H1 (cell line): ENCODE measurements around the gene PTPRG. TPM values are rescaled to one million over a fixed set of nuclear protein-coding genes. Genes with fewer than 3 reads are reported as not detected.

Source experiments
- CTCF ChIA-PET: fragments of 300-600 bp; sonication (Branson Sonifier 250); formaldehyde crosslinking; loops from one replicate; lab custom pipeline; 2021; ENCODE audit not compliant: partially characterized antibody; lab: Charles Lee
- POLR2A ChIA-PET: fragments of 300-600 bp; sonication (Branson Sonifier 250); formaldehyde crosslinking; loops from one replicate; lab custom pipeline; 2021; ENCODE audit warnings: inconsistent platforms; ENCODE audit not compliant: partially characterized antibody; lab: Charles Lee
- DNase-seq, 2 experiments: peaks; one replicate each; pipeline versions ENCODE4 v3.0.0 to v3.0.0-alpha.2; 2010 to 2022; ENCODE audit warnings: low spot score in 2 of 2, low read depth in 1 of 2, mixed read lengths in 1 of 2
- FAIRE-seq: peaks from 2 replicates; lab custom pipeline; 2011; peaks lifted over from hg19 to GRCh38; lab: Jason Lieb, UNC
- H2AFZ ChIP-seq: 2 replicates; pipeline ENCODE4 v1.8.1; 2012; ENCODE audit warnings: low read length, inconsistent platforms
- H2AK5ac ChIP-seq: 2 replicates; pipeline ENCODE4 v1.6.1; 2013; ENCODE audit warnings: low read depth, low read length
- H2BK120ac ChIP-seq: replicated peaks from 2 replicates; pipeline ENCODE3; 2013; ENCODE audit warnings: low read depth, low read length, inconsistent platforms
- H2BK12ac ChIP-seq: 2 replicates; pipeline ENCODE4 v1.6.1; 2013; ENCODE audit warnings: low read depth, low read length
- H2BK15ac ChIP-seq: 2 replicates; pipeline ENCODE4 v1.6.1; 2013; ENCODE audit warnings: low read length
- H2BK20ac ChIP-seq: 2 replicates; pipeline ENCODE4 v1.6.1; 2013; ENCODE audit warnings: low read length
- H2BK5ac ChIP-seq: 2 replicates; pipeline ENCODE4 v1.6.1; 2013; ENCODE audit warnings: low read depth, low read length
- H3K14ac ChIP-seq: 2 replicates; pipeline ENCODE4 v1.6.1; 2013; ENCODE audit warnings: inconsistent platforms; ENCODE audit not compliant: insufficient read length
- H3K18ac ChIP-seq: 2 replicates; pipeline ENCODE4 v1.6.1; 2013; ENCODE audit warnings: low read length; ENCODE audit errors: extremely low read depth
- H3K23ac ChIP-seq: 2 replicates; pipeline ENCODE4 v1.6.1; 2013; ENCODE audit warnings: inconsistent platforms; ENCODE audit not compliant: insufficient read length
- H3K23me2 ChIP-seq: 2 replicates; pipeline ENCODE4 v1.6.1; 2013; ENCODE audit warnings: low read depth, low read length
- H3K27ac ChIP-seq: 2 replicates; pipeline ENCODE4 v1.6.1; 2011; ENCODE audit warnings: low read depth, low read length, inconsistent platforms
- H3K27me3 ChIP-seq, 4 experiments: replicated peaks in 1 of 4; 1 replicate in 1 of 4; 2 replicates in 3 of 4; pipeline versions ENCODE4 v1.6.1 to v1.8.1; 2011 to 2013; ENCODE audit warnings: low read length in 3 of 4, mild to moderate bottlenecking in 3 of 4, inconsistent platforms in 2 of 4, mixed read lengths in 2 of 4, moderate library complexity in 1 of 4; ENCODE audit not compliant: control insufficient read depth in 3 of 4, insufficient read depth in 3 of 4; ENCODE audit errors: extremely low read depth in 1 of 4
- H3K36me3 ChIP-seq, 4 experiments: 2 replicates each; pipeline versions ENCODE4 v1.6.1 to v1.8.1; 2011 to 2013; ENCODE audit warnings: mild to moderate bottlenecking in 4 of 4, low read length in 3 of 4, moderate library complexity in 2 of 4, control low read depth in 1 of 4, inconsistent platforms in 1 of 4; ENCODE audit not compliant: insufficient read depth in 4 of 4, control insufficient read depth in 2 of 4
- H3K4ac ChIP-seq: replicated peaks from 2 replicates; pipeline ENCODE3; 2013; ENCODE audit warnings: low read length, low read depth, mixed read lengths, inconsistent platforms; ENCODE audit not compliant: insufficient read length
- H3K4me1 ChIP-seq, 4 experiments: replicated peaks in 1 of 4; 1 replicate in 1 of 4; 2 replicates in 3 of 4; pipeline versions ENCODE4 v1.6.1 to v1.8.1; 2011 to 2013; ENCODE audit warnings: low read length in 3 of 4, inconsistent platforms in 2 of 4, mixed read lengths in 1 of 4; ENCODE audit not compliant: insufficient read depth in 4 of 4, control insufficient read depth in 3 of 4
- H3K4me2 ChIP-seq, 2 experiments: 2 replicates each; pipeline versions ENCODE4 v1.6.1 to v1.8.1; 2011 to 2013; ENCODE audit warnings: low read depth in 2 of 2, low read length in 2 of 2, control low read depth in 1 of 2, inconsistent platforms in 1 of 2, mild to moderate bottlenecking in 1 of 2; ENCODE audit not compliant: insufficient read depth in 1 of 2
- H3K4me3 ChIP-seq, 4 experiments: fragments of 200-600, 300-600 bp in 1 of 4; sonication (generic), shearing (Covaris generic), sonication (Bioruptor Twin) in 1 of 4; 2 replicates each; pipeline versions ENCODE4 v1.5.1 to v1.8.1; 2011 to 2016; ENCODE audit warnings: low read length in 4 of 4, low read depth in 3 of 4, control low read depth in 2 of 4, inconsistent platforms in 2 of 4, mild to moderate bottlenecking in 2 of 4, mixed read lengths in 1 of 4, moderate library complexity in 1 of 4; ENCODE audit not compliant: insufficient read depth in 2 of 4; ENCODE audit errors: extremely low read depth in 1 of 4
- H3K56ac ChIP-seq: replicated peaks from 2 replicates; pipeline ENCODE3; 2013; ENCODE audit warnings: low read depth, mild to moderate bottlenecking, mixed read lengths, low read length, inconsistent platforms; ENCODE audit not compliant: insufficient read length
- H3K79me1 ChIP-seq: 2 replicates; pipeline ENCODE4 v1.6.1; 2013; ENCODE audit warnings: low read depth, low read length, control low read depth
- H3K79me2 ChIP-seq, 2 experiments: 2 replicates each; pipeline versions ENCODE4 v1.6.1 to v1.8.1; 2012 to 2013; ENCODE audit warnings: low read length in 2 of 2, mild to moderate bottlenecking in 2 of 2, inconsistent platforms in 1 of 2; ENCODE audit not compliant: insufficient read depth in 2 of 2, control insufficient read depth in 1 of 2
- H3K9ac ChIP-seq, 4 experiments: replicated peaks in 1 of 4; 1 replicate in 1 of 4; 2 replicates in 3 of 4; pipeline versions ENCODE4 v1.6.1 to v1.8.1; 2011 to 2013; ENCODE audit warnings: low read depth in 3 of 4, low read length in 3 of 4, control low read depth in 2 of 4, mild to moderate bottlenecking in 2 of 4, moderate library complexity in 2 of 4, inconsistent platforms in 1 of 4; ENCODE audit errors: extremely low read depth in 1 of 4
- H3K9me3 ChIP-seq, 2 experiments: 2 replicates each; pipeline versions ENCODE4 v1.6.1 to v1.8.1; 2012 to 2013; ENCODE audit warnings: mild to moderate bottlenecking in 2 of 2, moderate library complexity in 2 of 2, control low read depth in 1 of 2, inconsistent platforms in 1 of 2, low read depth in 1 of 2, low read length in 1 of 2, mixed read lengths in 1 of 2; ENCODE audit not compliant: insufficient read depth in 2 of 2
- H4K20me1 ChIP-seq, 2 experiments: replicated peaks in 1 of 2; 2 replicates each; pipeline versions ENCODE3 to v1.8.1; 2011 to 2013; ENCODE audit warnings: inconsistent platforms in 2 of 2, low read length in 2 of 2, mild to moderate bottlenecking in 1 of 2; ENCODE audit not compliant: insufficient read depth in 2 of 2, control insufficient read depth in 1 of 2
- H4K5ac ChIP-seq: 2 replicates; pipeline ENCODE4 v1.6.1; 2013; ENCODE audit warnings: low read length, low read depth, mixed read lengths, inconsistent platforms; ENCODE audit not compliant: insufficient read length
- H4K8ac ChIP-seq: 2 replicates; pipeline ENCODE4 v1.8.0; 2013; ENCODE audit warnings: mild to moderate bottlenecking, moderate library complexity, low read length, inconsistent platforms; ENCODE audit not compliant: insufficient read depth; ENCODE audit errors: extremely low read depth
- H4K91ac ChIP-seq: replicated peaks from 2 replicates; pipeline ENCODE3; 2013; ENCODE audit warnings: low read length, mixed read lengths, inconsistent platforms; ENCODE audit not compliant: insufficient read length
- SIRT6 ChIP-seq: IDR thresholded peaks from one replicate; pipeline ENCODE4 v1.7.1; 2012; ENCODE audit warnings: low read length, inconsistent platforms
- SP1 ChIP-seq: IDR thresholded peaks from 2 replicates; pipeline ENCODE4 v1.6.1; 2011; ENCODE audit warnings: low read depth, low read length
- TBP ChIP-seq: IDR thresholded peaks from 2 replicates; pipeline ENCODE4 v1.6.1; 2011; ENCODE audit warnings: low read depth, low read length, improper control_type of control experiment
- USF2 ChIP-seq: IDR thresholded peaks from 2 replicates; pipeline ENCODE4 v1.6.1; 2011; ENCODE audit warnings: low read length, improper control_type of control experiment
- WGBS, 2 experiments: shearing (Covaris generic) in 1 of 2; methylation state at CpG; one replicate each; pipeline versions ENCODE4 v1.1.6 to v1.1.7; 2013 to 2015; ENCODE audit warnings: low lambda C conversion rate in 2 of 2, mixed read lengths in 2 of 2, inconsistent platforms in 1 of 2, low coverage in 1 of 2, missing lambda C conversion rate in 1 of 2; ENCODE audit not compliant: insufficient replicate concordance in 2 of 2, insufficient coverage in 1 of 2, insufficient read length in 1 of 2; ENCODE audit errors: extremely low coverage in 1 of 2, missing lambda C conversion rate in 1 of 2; 5-methylcytosine and 5-hydroxymethylcytosine counted together
- polyA plus RNA-seq, 7 experiments: library from polyadenylated mRNA; depleted of rRNA in 3 of 7; stranded (reverse) in 5 of 7; unstranded in 2 of 7; fragments of >200 nt in 5 of 7; fragments of 200-250 nt in 2 of 7; gene quantifications; 1 replicate in 5 of 7; 2 replicates in 1 of 7; 4 replicates in 1 of 7; pipeline versions ENCODE4 v1.2.1 to v1.2.3, GENCODE V29; 2011 to 2013; ENCODE audit warnings: missing spikeins in 2 of 7, mixed read lengths in 2 of 7
- total RNA-seq: library from RNA; stranded (reverse); fragmentation: NEBNext Ultra II Directional; extraction: Animal tissue kit (Norgen Biotek cat#: 25700); gene quantifications from 2 replicates; pipeline ENCODE4 v1.2.1, GENCODE V29; 2021

PTPRG gene
- total and polyA plus RNA-seq, 2 of the 8 experiments (the other 6 are each of a cell fraction or from before 2014, with no cell fraction given), result 23.3 to 96.2 TPM

GRCh38 chr3:61848885-61849284 is 287.5 kb downstream of the PTPRG start:
- Histone ChIP-seq H4K8ac (no peak overlapping the region), H2BK120ac (no peak overlapping the region), H3K56ac (no peak overlapping the region), H3K4me3 (no peak overlapping the region), H4K5ac (no peak overlapping the region), H3K23ac (no peak overlapping the region), H2AK5ac (no peak overlapping the region), H2AFZ (no peak overlapping the region), H3K27ac (no peak overlapping the region), H3K4me1 (peaks cover 6 to 29% (median 17%) of the 10 kb centered on the region in 4 experiments), H3K18ac (no peak overlapping the region), H2BK15ac (no peak overlapping the region), H3K79me1 (no peaks in the 10 kb centered on the region; the same call in 1 of the 2 replicates), H3K14ac (no peak overlapping the region), H3K27me3 (no peaks in the 10 kb centered on the region), H4K20me1 (peaks cover 0 to 5% of the 10 kb centered on the region in 2 experiments), H3K23me2 (no peaks in the 10 kb centered on the region), H3K36me3 (no peaks in the 10 kb centered on the region), H3K4me2 (no peak overlapping the region; a peak in 1 of 4 replicates), H2BK12ac (no peak overlapping the region), H2BK20ac (no peak overlapping the region), H3K9ac (no peak overlapping the region), H2BK5ac (no peak overlapping the region), H4K91ac (no peak overlapping the region), H3K79me2 (peaks cover 0 to 91% of the 10 kb centered on the region in 2 experiments; a peak in 2 of 4 replicates), H3K9me3 (no peaks in the 10 kb centered on the region), H3K4ac (no peak overlapping the region)
- TF ChIP-seq SP1 (no peak), TBP (no peak), SIRT6 (no peak), USF2 (no peak)
- POLR2A ChIA-PET, result no interaction called here
- no peak for FAIRE-seq
- CTCF ChIA-PET, result interaction anchor here (0.9 to 1.4 kb wide), 3 partner anchors 10 to 321 kb away, joined by 3 to 4 read pairs (median 3); no protein-coding TSS in a partner anchor
- WGBS, 2 experiments, result 75% methylated on average over 3 of the region's 3 CpGs; no CpG with 5 or more reads in 1 of the 2 experiments
- no peak for DNase-seq
